Prostate gland (tissue), 2 donors: ENCODE results near the gene C10orf67. TPM values are rescaled to one million over a fixed set of nuclear protein-coding genes. Genes with fewer than 3 reads are reported as not detected.

Experiments
- DNase-seq: peaks from one replicate; pipeline ENCODE4 v3.0.0-alpha.2; 2019; ENCODE audit warnings: low spot score
- H3K27ac ChIP-seq, 2 donors: fragments of 200-600 bp; sonication (generic); 2 replicates each; pipeline ENCODE4 v1.5.1; 2017 to 2019
- H3K27me3 ChIP-seq: fragments of 200-600 bp; sonication (generic); replicated peaks from 2 replicates; pipeline ENCODE4 v1.5.1; 2019; ENCODE audit not compliant: insufficient read depth
- H3K36me3 ChIP-seq, 2 donors: fragments of 200-600 bp; sonication (generic); 1 replicate in 1 of 2; 2 replicates in 1 of 2; pipeline versions ENCODE4 v1.5.1 to v1.8.1; 2017 to 2019
- H3K4me1 ChIP-seq: fragments of 200-600 bp; sonication (generic); replicated peaks from 2 replicates; pipeline ENCODE4 v1.5.1; 2019
- H3K4me3 ChIP-seq, 2 donors: fragments of 200-600 bp; sonication (generic); 2 replicates each; pipeline ENCODE4 v1.5.1; 2017 to 2019
- H3K9me3 ChIP-seq: fragments of 200-600 bp; sonication (generic); 2 replicates; pipeline ENCODE4 v1.5.1; 2017
- CTCF ChIP-seq, 4 experiments: fragments of 200-600 bp in 2 of 4; fragments of 450-650 bp in 2 of 4; sonication (generic) in 2 of 4; IDR thresholded peaks; 1 replicate in 3 of 4; 2 replicates in 1 of 4; pipeline ENCODE4 v1.5.1; 2016 to 2019; ENCODE audit warnings: antibody characterized with exemption in 4 of 4, mild to moderate bottlenecking in 2 of 4, moderate library complexity in 2 of 4
- POLR2A ChIP-seq: fragments of 450-650 bp; IDR thresholded peaks from one replicate; pipeline ENCODE4 v1.6.1; 2016; ENCODE audit warnings: antibody characterized with exemption, mild to moderate bottlenecking
- POLR2AphosphoS5 ChIP-seq: sonication (generic); formaldehyde crosslinking; IDR thresholded peaks from one replicate; pipeline ENCODE4 v1.6.1; 2017; ENCODE audit warnings: antibody characterized with exemption
- WGBS: methylation state at CpG from one replicate; pipeline ENCODE4 v1.1.5; 2018; 5-methylcytosine and 5-hydroxymethylcytosine counted together
- intact Hi-C: fragments of 100-400 bp; cut with DNase I; formaldehyde crosslinking; loops from one replicate; pipeline ENCODE4 v1.14.2; 2022
- total RNA-seq, 2 donors: library from RNA; depleted of rRNA; stranded (reverse); fragments of >200 nt; gene quantifications; one replicate each; pipeline ENCODE4 v1.1.0, GENCODE V29; 2016

The C10orf67 gene
- total RNA-seq, 2 donors from 2014 or later = 1.0 TPM; not detected in 1

GRCh38 chr10:23324351-23324750 lies 20.2 kb downstream of the C10orf67 start:
- H3K9me3 ChIP-seq = no peaks in the 10 kb centered on the region
- DNase-seq = no peak
- 96% methylated on average over 1 of the region's 1 CpG for WGBS
- TF ChIP-seq CTCF (IDR thresholded peaks at IDR 0.05) (no peak), POLR2A (no peak), POLR2AphosphoS5 (no peak)
- no peaks in the 10 kb centered on the region for H3K27me3 ChIP-seq
- intact Hi-C loops = no loop called here
- H3K36me3 ChIP-seq = no peaks in the 10 kb centered on the region
- no peak overlapping the region for H3K4me3 ChIP-seq
- no peaks in the 10 kb centered on the region for H3K4me1 ChIP-seq
- no peak overlapping the region for H3K27ac ChIP-seq

- 70% methylated on average over 1 of the region's 1 CpG for WGBS
These were observed 22.5 kb downstream of the C10orf67 start for GRCh38 chr10:23322082-23322481.

GRCh38 chr10:23319835-23320234 lies 24.8 kb downstream of the C10orf67 start:
- no peaks in the 10 kb centered on the region for H3K36me3 ChIP-seq
- no peak overlapping the region for H3K4me3 ChIP-seq
- H3K27me3 ChIP-seq = no peaks in the 10 kb centered on the region
- TF ChIP-seq POLR2AphosphoS5 = no peak
- no peak for TF ChIP-seq CTCF (IDR thresholded peaks at IDR 0.05)
- TF ChIP-seq POLR2A = no peak
- H3K27ac ChIP-seq = no peak overlapping the region
- no peaks in the 10 kb centered on the region for H3K4me1 ChIP-seq
- WGBS = 81% methylated on average over 4 of the region's 4 CpGs
- DNase-seq = no peak
- intact Hi-C loops = loop anchor here (5.0 kb wide), 1 partner anchor 382 kb away; no protein-coding TSS in a partner anchor
- no peaks in the 10 kb centered on the region for H3K9me3 ChIP-seq

More at GRCh38 chr10:23322082-23322481, 22.5 kb downstream of the C10orf67 start:
- Histone ChIP-seq H3K27me3 (no peaks in the 10 kb centered on the region), H3K4me1 (no peaks in the 10 kb centered on the region), H3K36me3 (no peaks in the 10 kb centered on the region), H3K27ac (no peak overlapping the region), H3K4me3 (no peak overlapping the region), H3K9me3 (no peaks in the 10 kb centered on the region)
- TF ChIP-seq CTCF (IDR thresholded peaks at IDR 0.05) (no peak), POLR2A (no peak), POLR2AphosphoS5 (no peak)
- no peak for DNase-seq
- intact Hi-C loops = no loop called here

GRCh38 chr10:23318359-23318758 lies 26.2 kb downstream of the C10orf67 start:
- Histone ChIP-seq H3K4me3 (no peak overlapping the region), H3K27me3 (no peaks in the 10 kb centered on the region), H3K27ac (no peak overlapping the region), H3K9me3 (no peaks in the 10 kb centered on the region), H3K4me1 (no peaks in the 10 kb centered on the region), H3K36me3 (no peaks in the 10 kb centered on the region)
- intact Hi-C loops = loop anchor here (5.0 kb wide), 1 partner anchor 384 kb away; no protein-coding TSS in a partner anchor
- WGBS = 65% methylated on average over 3 of the region's 3 CpGs
- no peak for DNase-seq
- TF ChIP-seq CTCF (IDR thresholded peaks at IDR 0.05) = no peak
- no peak for TF ChIP-seq POLR2AphosphoS5
- TF ChIP-seq POLR2A = no peak

GRCh38 chr10:23317416-23317815 lies 27.2 kb downstream of the C10orf67 start:
- no peaks in the 10 kb centered on the region for H3K9me3 ChIP-seq
- H3K4me1 ChIP-seq = no peaks in the 10 kb centered on the region
- no peak overlapping the region for H3K4me3 ChIP-seq
- 68% methylated on average over 3 of the region's 3 CpGs for WGBS
- no peak overlapping the region for H3K27ac ChIP-seq
- intact Hi-C loops = loop anchor here (5.0 kb wide), 1 partner anchor 385 kb away; no protein-coding TSS in a partner anchor
- H3K27me3 ChIP-seq = no peaks in the 10 kb centered on the region
- TF ChIP-seq POLR2A = no peak
- no peak for TF ChIP-seq POLR2AphosphoS5
- TF ChIP-seq CTCF (IDR thresholded peaks at IDR 0.05) = no peak
- no peak for DNase-seq
- no peaks in the 10 kb centered on the region for H3K36me3 ChIP-seq
